SK-N-SH treated with all-trans-retinoic acid at 6 μM for 48 hours (cell line): ENCODE results near the gene SH3PXD2A.

ENCODE experiments used
- ATAC-seq: fragments of 200-7000 bp; cut with Tn5 transposase; 3 replicates; pipeline ENCODE4 v1.9.1; 2020; ENCODE audit warnings: mild to moderate bottlenecking, moderate library complexity
- ARNTL ChIP-seq: fragments of 450-650 bp; formaldehyde crosslinking; IDR thresholded peaks from 2 replicates; pipeline ENCODE4 v1.5.0; 2020; ENCODE audit warnings: low read depth, mild to moderate bottlenecking, moderate library complexity, borderline replicate concordance
- CSDC2 ChIP-seq: fragments of 250-450 bp; sonication (Bioruptor Pico); IDR thresholded peaks from 2 replicates; pipeline ENCODE4 v1.5.0; 2020; ENCODE audit warnings: mild to moderate bottlenecking, moderate library complexity
- CSRNP3 ChIP-seq: fragments of 250-450 bp; sonication (Bioruptor Pico); IDR thresholded peaks from 2 replicates; pipeline ENCODE4 v1.5.1; 2021; ENCODE audit warnings: mild to moderate bottlenecking, moderate library complexity
- ESRRG ChIP-seq: fragments of 250-450 bp; sonication (Bioruptor Pico); IDR thresholded peaks from 2 replicates; pipeline ENCODE4 v1.6.1; 2021; ENCODE audit warnings: mild to moderate bottlenecking
- GLIS3 ChIP-seq: fragments of 250-450 bp; sonication (Bioruptor Pico); IDR thresholded peaks from 2 replicates; pipeline ENCODE4 v1.5.0; 2020; ENCODE audit warnings: mild to moderate bottlenecking, moderate library complexity
- ISL1 ChIP-seq: fragments of 250-450 bp; sonication (Bioruptor Pico); IDR thresholded peaks from 2 replicates; pipeline ENCODE4 v2.1.2; 2022; ENCODE audit warnings: mild to moderate bottlenecking, moderate library complexity
- POU6F1 ChIP-seq: fragments of 250-450 bp; sonication (Bioruptor Pico); IDR thresholded peaks from 2 replicates; pipeline ENCODE4 v1.8.0; 2021; ENCODE audit warnings: low read depth, mild to moderate bottlenecking, moderate library complexity, borderline replicate concordance
- PPARA ChIP-seq: fragments of 250-450 bp; sonication (Bioruptor Pico); IDR thresholded peaks from 2 replicates; pipeline ENCODE4 v1.5.0; 2020; ENCODE audit warnings: mild to moderate bottlenecking, borderline replicate concordance
- RARB ChIP-seq: fragments of 250-450 bp; sonication (Bioruptor Pico); IDR thresholded peaks from 2 replicates; pipeline ENCODE4 v1.8.0; 2021; ENCODE audit warnings: mild to moderate bottlenecking, moderate library complexity
- SNAI2 ChIP-seq: fragments of 250-450 bp; sonication (Bioruptor Pico); IDR thresholded peaks from 2 replicates; pipeline ENCODE4 v1.5.0; 2020; ENCODE audit warnings: mild to moderate bottlenecking, moderate library complexity
- TCF4 ChIP-seq: fragments of 250-450 bp; sonication (Bioruptor Pico); IDR thresholded peaks from 2 replicates; pipeline ENCODE4 v1.8.0; 2021; ENCODE audit warnings: mild to moderate bottlenecking, moderate library complexity, borderline replicate concordance
- TOX ChIP-seq: fragments of 250-450 bp; sonication (Bioruptor Pico); IDR thresholded peaks from 2 replicates; pipeline ENCODE4 v1.8.0; 2021; ENCODE audit warnings: mild to moderate bottlenecking, moderate library complexity, borderline replicate concordance
- ZC3H10 ChIP-seq: fragments of 250-450 bp; sonication (Bioruptor Pico); IDR thresholded peaks from 2 replicates; pipeline ENCODE4 v1.5.1; 2021; ENCODE audit warnings: mild to moderate bottlenecking, moderate library complexity
- ZFP3 ChIP-seq: fragments of 250-450 bp; sonication (Bioruptor Pico); IDR thresholded peaks from 2 replicates; pipeline ENCODE4 v1.5.0; 2020; ENCODE audit warnings: mild to moderate bottlenecking, moderate library complexity
- ZNF565 ChIP-seq: fragments of 450-650 bp; formaldehyde crosslinking; conservative IDR thresholded peaks from 2 replicates; pipeline ENCODE4 v1.5.0; 2020; ENCODE audit warnings: low read depth, mild to moderate bottlenecking, moderate library complexity
- ZNF70 ChIP-seq: fragments of 450-650 bp; formaldehyde crosslinking; IDR thresholded peaks from 2 replicates; pipeline ENCODE4 v1.5.0; 2020; ENCODE audit warnings: mild to moderate bottlenecking, moderate library complexity
- ZNF8 ChIP-seq: fragments of 450-650 bp; formaldehyde crosslinking; IDR thresholded peaks from 2 replicates; pipeline ENCODE4 v1.5.0; 2020; ENCODE audit warnings: mild to moderate bottlenecking, moderate library complexity
- TF ChIP-seq, protein P1 (sequence below): fragments of 250-450 bp; sonication (Bioruptor Pico); IDR thresholded peaks from 2 replicates; pipeline ENCODE4 v1.5.0; 2020; ENCODE audit warnings: mild to moderate bottlenecking, moderate library complexity
- TF ChIP-seq, protein P2 (sequence below): fragments of 250-450 bp; sonication (Bioruptor Pico); IDR thresholded peaks from 2 replicates; pipeline ENCODE4 v1.5.1; 2020; ENCODE audit warnings: low read depth, mild to moderate bottlenecking, moderate library complexity
- TF ChIP-seq, protein P3 (sequence below): fragments of 250-450 bp; sonication (Bioruptor Pico); IDR thresholded peaks from 2 replicates; pipeline ENCODE4 v1.8.0; 2020; ENCODE audit warnings: mild to moderate bottlenecking, moderate library complexity, borderline replicate concordance

The SH3PXD2A gene

GRCh38 chr10:103734731-103735130 lies 120.6 kb downstream of the SH3PXD2A start:
- TF ChIP-seq CSRNP3 (CRISPR knock-in tag) (no peak), RARB (CRISPR knock-in tag) (no peak), ZNF8 (CRISPR knock-in tag) (no peak), ZC3H10 (CRISPR knock-in tag) (no peak), ESRRG (CRISPR knock-in tag) (no peak), PPARA (CRISPR knock-in tag) (no peak), ISL1 (CRISPR knock-in tag) (no peak), ZNF70 (CRISPR knock-in tag) (no peak), CSDC2 (CRISPR knock-in tag) (no peak), ZNF565 (no peak), ARNTL (CRISPR knock-in tag) (no peak), ZFP3 (CRISPR knock-in tag) (no peak), POU6F1 (CRISPR knock-in tag) (no peak), GLIS3 (CRISPR knock-in tag) (no peak), TOX (no peak)
- TF ChIP-seq, protein P1, sequence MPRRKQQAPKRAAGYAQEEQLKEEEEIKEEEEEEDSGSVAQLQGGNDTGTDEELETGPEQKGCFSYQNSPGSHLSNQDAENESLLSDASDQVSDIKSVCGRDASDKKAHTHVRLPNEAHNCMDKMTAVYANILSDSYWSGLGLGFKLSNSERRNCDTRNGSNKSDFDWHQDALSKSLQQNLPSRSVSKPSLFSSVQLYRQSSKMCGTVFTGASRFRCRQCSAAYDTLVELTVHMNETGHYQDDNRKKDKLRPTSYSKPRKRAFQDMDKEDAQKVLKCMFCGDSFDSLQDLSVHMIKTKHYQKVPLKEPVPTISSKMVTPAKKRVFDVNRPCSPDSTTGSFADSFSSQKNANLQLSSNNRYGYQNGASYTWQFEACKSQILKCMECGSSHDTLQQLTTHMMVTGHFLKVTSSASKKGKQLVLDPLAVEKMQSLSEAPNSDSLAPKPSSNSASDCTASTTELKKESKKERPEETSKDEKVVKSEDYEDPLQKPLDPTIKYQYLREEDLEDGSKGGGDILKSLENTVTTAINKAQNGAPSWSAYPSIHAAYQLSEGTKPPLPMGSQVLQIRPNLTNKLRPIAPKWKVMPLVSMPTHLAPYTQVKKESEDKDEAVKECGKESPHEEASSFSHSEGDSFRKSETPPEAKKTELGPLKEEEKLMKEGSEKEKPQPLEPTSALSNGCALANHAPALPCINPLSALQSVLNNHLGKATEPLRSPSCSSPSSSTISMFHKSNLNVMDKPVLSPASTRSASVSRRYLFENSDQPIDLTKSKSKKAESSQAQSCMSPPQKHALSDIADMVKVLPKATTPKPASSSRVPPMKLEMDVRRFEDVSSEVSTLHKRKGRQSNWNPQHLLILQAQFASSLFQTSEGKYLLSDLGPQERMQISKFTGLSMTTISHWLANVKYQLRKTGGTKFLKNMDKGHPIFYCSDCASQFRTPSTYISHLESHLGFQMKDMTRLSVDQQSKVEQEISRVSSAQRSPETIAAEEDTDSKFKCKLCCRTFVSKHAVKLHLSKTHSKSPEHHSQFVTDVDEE, result no peak
- TF ChIP-seq, protein P2, sequence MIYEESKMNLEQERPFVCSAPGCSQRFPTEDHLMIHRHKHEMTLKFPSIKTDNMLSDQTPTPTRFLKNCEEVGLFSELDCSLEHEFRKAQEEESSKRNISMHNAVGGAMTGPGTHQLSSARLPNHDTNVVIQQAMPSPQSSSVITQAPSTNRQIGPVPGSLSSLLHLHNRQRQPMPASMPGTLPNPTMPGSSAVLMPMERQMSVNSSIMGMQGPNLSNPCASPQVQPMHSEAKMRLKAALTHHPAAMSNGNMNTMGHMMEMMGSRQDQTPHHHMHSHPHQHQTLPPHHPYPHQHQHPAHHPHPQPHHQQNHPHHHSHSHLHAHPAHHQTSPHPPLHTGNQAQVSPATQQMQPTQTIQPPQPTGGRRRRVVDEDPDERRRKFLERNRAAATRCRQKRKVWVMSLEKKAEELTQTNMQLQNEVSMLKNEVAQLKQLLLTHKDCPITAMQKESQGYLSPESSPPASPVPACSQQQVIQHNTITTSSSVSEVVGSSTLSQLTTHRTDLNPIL (CRISPR knock-in tag), result no peak

GRCh38 chr10:103733045-103733419 lies 122.3 kb downstream of the SH3PXD2A start:
- peak; percentile 55 for ATAC-seq
- TF ChIP-seq ZNF8 (CRISPR knock-in tag) (peak; percentile 55; the same call in 1 of the 2 replicates), SNAI2 (no peak), TCF4 (CRISPR knock-in tag) (peak; percentile 95), ZNF565 (peak; percentile 76; the same call in 1 of the 2 replicates), CSDC2 (CRISPR knock-in tag) (no peak)
- TF ChIP-seq, protein P1, result peak; percentile 92
- TF ChIP-seq, all 23 proteins: peak for 4

More at GRCh38 chr10:103734731-103735130, 120.6 kb downstream of the SH3PXD2A start:
- no peak for ATAC-seq

DNA sequence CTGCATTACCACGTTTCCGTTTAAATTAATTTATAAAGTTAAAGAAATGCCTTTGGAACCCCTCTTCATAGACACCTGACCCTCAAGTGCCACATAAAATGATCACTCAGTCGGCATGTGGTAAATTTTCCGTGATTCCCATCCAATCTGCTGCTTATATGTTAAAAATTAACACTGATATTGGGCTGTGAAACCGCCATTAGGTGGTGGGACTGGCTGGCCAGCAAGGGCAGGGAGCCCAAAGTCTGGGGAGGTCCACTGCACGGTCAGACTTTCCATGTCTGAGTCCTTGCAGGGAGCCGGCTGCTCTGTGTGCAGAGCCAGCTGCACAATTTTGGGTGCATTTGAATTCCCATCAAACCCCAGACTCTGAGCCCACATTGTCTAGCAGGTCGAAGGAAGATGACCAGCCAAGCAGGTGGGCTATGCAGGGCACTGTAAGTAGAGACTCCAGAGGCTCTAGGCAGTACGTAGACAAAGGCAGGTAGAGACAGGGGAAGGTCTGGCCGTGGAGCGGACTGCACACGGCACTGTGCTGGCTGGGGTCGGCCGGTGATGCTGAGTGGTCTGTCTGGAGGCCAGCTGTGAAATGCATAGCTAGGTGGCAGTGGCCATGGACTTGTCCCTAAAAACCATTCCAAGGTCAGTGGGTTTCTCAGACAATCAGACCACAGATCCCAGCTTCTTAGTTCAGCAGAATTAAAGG lies 122.9 kb downstream of the SH3PXD2A start:
- ATAC-seq, result peak; percentile 47; the same call in 2 of the 3 replicates
- TF ChIP-seq, protein P2 (CRISPR knock-in tag), result no peak
- TF ChIP-seq SNAI2 (no peak), POU6F1 (CRISPR knock-in tag) (no peak), CSRNP3 (CRISPR knock-in tag) (no peak)
- TF ChIP-seq, protein P3, sequence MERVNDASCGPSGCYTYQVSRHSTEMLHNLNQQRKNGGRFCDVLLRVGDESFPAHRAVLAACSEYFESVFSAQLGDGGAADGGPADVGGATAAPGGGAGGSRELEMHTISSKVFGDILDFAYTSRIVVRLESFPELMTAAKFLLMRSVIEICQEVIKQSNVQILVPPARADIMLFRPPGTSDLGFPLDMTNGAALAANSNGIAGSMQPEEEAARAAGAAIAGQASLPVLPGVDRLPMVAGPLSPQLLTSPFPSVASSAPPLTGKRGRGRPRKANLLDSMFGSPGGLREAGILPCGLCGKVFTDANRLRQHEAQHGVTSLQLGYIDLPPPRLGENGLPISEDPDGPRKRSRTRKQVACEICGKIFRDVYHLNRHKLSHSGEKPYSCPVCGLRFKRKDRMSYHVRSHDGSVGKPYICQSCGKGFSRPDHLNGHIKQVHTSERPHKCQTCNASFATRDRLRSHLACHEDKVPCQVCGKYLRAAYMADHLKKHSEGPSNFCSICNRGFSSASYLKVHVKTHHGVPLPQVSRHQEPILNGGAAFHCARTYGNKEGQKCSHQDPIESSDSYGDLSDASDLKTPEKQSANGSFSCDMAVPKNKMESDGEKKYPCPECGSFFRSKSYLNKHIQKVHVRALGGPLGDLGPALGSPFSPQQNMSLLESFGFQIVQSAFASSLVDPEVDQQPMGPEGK, result no peak
